ENCODE results near the gene CHTOP.

- TF ChIP-seq, protein P1, sequence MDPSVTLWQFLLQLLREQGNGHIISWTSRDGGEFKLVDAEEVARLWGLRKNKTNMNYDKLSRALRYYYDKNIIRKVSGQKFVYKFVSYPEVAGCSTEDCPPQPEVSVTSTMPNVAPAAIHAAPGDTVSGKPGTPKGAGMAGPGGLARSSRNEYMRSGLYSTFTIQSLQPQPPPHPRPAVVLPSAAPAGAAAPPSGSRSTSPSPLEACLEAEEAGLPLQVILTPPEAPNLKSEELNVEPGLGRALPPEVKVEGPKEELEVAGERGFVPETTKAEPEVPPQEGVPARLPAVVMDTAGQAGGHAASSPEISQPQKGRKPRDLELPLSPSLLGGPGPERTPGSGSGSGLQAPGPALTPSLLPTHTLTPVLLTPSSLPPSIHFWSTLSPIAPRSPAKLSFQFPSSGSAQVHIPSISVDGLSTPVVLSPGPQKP (IDR thresholded peaks at IDR 0.05; ENCODE audit: borderline replicate concordance, low read depth, low read length) = no peak
- TF ChIP-seq USF2 (IDR thresholded peaks at IDR 0.05; ENCODE audit: low read depth, low read length) (no peak), POLR2A (IDR thresholded peaks at IDR 0.05; ENCODE audit: low read depth, low read length) (no peak), RAD21 (IDR thresholded peaks at IDR 0.05; ENCODE audit: low read length) (no peak), BHLHE40 (IDR thresholded peaks at IDR 0.05; ENCODE audit: low read depth, low read length) (no peak), SMC3 (IDR thresholded peaks at IDR 0.05; ENCODE audit: low read depth, low read length) (no peak)
- TF ChIP-seq, protein P2, sequence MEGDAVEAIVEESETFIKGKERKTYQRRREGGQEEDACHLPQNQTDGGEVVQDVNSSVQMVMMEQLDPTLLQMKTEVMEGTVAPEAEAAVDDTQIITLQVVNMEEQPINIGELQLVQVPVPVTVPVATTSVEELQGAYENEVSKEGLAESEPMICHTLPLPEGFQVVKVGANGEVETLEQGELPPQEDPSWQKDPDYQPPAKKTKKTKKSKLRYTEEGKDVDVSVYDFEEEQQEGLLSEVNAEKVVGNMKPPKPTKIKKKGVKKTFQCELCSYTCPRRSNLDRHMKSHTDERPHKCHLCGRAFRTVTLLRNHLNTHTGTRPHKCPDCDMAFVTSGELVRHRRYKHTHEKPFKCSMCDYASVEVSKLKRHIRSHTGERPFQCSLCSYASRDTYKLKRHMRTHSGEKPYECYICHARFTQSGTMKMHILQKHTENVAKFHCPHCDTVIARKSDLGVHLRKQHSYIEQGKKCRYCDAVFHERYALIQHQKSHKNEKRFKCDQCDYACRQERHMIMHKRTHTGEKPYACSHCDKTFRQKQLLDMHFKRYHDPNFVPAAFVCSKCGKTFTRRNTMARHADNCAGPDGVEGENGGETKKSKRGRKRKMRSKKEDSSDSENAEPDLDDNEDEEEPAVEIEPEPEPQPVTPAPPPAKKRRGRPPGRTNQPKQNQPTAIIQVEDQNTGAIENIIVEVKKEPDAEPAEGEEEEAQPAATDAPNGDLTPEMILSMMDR (conservative IDR thresholded peaks at IDR 0.05; ENCODE audit: low read depth, low read length) = no peak
Measured at GRCh38 chr1:153614189-153614900, 19.5 kb upstream of the CHTOP start.
